HepG2 (cell line): ENCODE measurements around the gene RELL1. TPM values are rescaled to one million over a fixed set of nuclear protein-coding genes. Genes with fewer than 3 reads are reported as not detected.
A peak's percentile ranks its signal among the peaks of the same experiment; 100 is the strongest.

ENCODE experiments used
- ARID2 ChIP-seq: sonication (generic); formaldehyde crosslinking; IDR thresholded peaks from 2 replicates; pipeline ENCODE4 v1.8.1; 2022; ENCODE audit warnings: mild to moderate bottlenecking, missing genetic modification reagents, borderline replicate concordance
- FOXJ3 ChIP-seq: sonication (generic); formaldehyde crosslinking; IDR thresholded peaks from 2 replicates; pipeline ENCODE4 v1.4.0; 2020; ENCODE audit warnings: missing genetic modification reagents, mild to moderate bottlenecking, borderline replicate concordance
- HCFC1 ChIP-seq: fragments of 150-350 bp; IDR thresholded peaks from 2 replicates; pipeline ENCODE4 v1.6.1; 2014; ENCODE audit warnings: low read depth, low read length
- HMG20A ChIP-seq: IDR thresholded peaks from 2 replicates; pipeline ENCODE4 v1.6.1; 2016; ENCODE audit warnings: borderline replicate concordance
- HNF4G ChIP-seq, 2 experiments: sonication (generic) in 1 of 2; formaldehyde crosslinking in 1 of 2; IDR thresholded peaks; 2 replicates each; pipeline versions ENCODE4 v1.4.0 to v1.6.1; 2011 to 2020; ENCODE audit warnings: borderline replicate concordance in 2 of 2, low read depth in 2 of 2, mild to moderate bottlenecking in 2 of 2, low read length in 1 of 2, missing genetic modification reagents in 1 of 2, moderate library complexity in 1 of 2
- ISL2 ChIP-seq: sonication (generic); formaldehyde crosslinking; IDR thresholded peaks from 2 replicates; pipeline ENCODE4 v1.5.0; 2020; ENCODE audit warnings: missing genetic modification reagents
- JUND ChIP-seq: sonication (generic); formaldehyde crosslinking; IDR thresholded peaks from 2 replicates; pipeline ENCODE4 v1.8.0; 2022; ENCODE audit warnings: mild to moderate bottlenecking, missing genetic modification reagents
- KDM1A ChIP-seq: IDR thresholded peaks from 2 replicates; pipeline ENCODE4 v1.6.1; 2016; ENCODE audit warnings: missing compliant biosample characterization
- LCORL ChIP-seq, 2 experiments: fragments of 450-650 bp in 1 of 2; sonication (generic) in 1 of 2; formaldehyde crosslinking in 1 of 2; IDR thresholded peaks; 2 replicates each; pipeline versions ENCODE4 v1.5.0 to v1.6.1; 2017 to 2020; ENCODE audit warnings: antibody characterized with exemption in 1 of 2, missing genetic modification reagents in 1 of 2
- MAZ ChIP-seq, 2 experiments: sonication (generic) in 1 of 2; formaldehyde crosslinking in 1 of 2; IDR thresholded peaks; 2 replicates each; pipeline versions ENCODE4 v1.5.0 to v1.6.1; 2012 to 2020; ENCODE audit warnings: low read depth in 2 of 2, mild to moderate bottlenecking in 2 of 2, borderline replicate concordance in 1 of 2, improper control_type of control experiment in 1 of 2, low read length in 1 of 2, missing genetic modification reagents in 1 of 2, moderate library complexity in 1 of 2
- MEIS2 ChIP-seq: sonication (generic); formaldehyde crosslinking; IDR thresholded peaks from 2 replicates; pipeline ENCODE4 v1.9.0; 2021; ENCODE audit warnings: mild to moderate bottlenecking, missing genetic modification reagents
- MIER2 ChIP-seq: IDR thresholded peaks from 2 replicates; pipeline ENCODE4 v1.6.1; 2016; ENCODE audit warnings: missing biosample characterization, missing genetic modification reagents
- NR2F2 ChIP-seq: IDR thresholded peaks from 2 replicates; pipeline ENCODE4 v1.6.1; 2012; ENCODE audit warnings: low read depth, inconsistent platforms, borderline replicate concordance
- PCBP2 ChIP-seq: fragments of 200-400 bp; formaldehyde crosslinking; optimal IDR thresholded peaks from 2 replicates; pipeline ENCODE3; 2018; ENCODE audit warnings: low read length, low read depth; ENCODE audit not compliant: poor library complexity, severe bottlenecking
- SKI ChIP-seq: fragments of 450-650 bp; IDR thresholded peaks from one replicate; pipeline ENCODE4 v1.6.1; 2018; ENCODE audit warnings: mild to moderate bottlenecking; ENCODE audit not compliant: partially characterized antibody
- SMAD3 ChIP-seq: sonication (generic); formaldehyde crosslinking; IDR thresholded peaks from 2 replicates; pipeline ENCODE4 v1.4.0; 2020; ENCODE audit warnings: missing genetic modification reagents
- SUZ12 ChIP-seq: fragments of 150-350 bp; IDR thresholded peaks from 2 replicates; pipeline ENCODE4 v1.6.1; 2014; ENCODE audit warnings: low read depth, low read length
- THYN1 ChIP-seq: sonication (generic); formaldehyde crosslinking; IDR thresholded peaks from 2 replicates; pipeline ENCODE4 v1.8.1; 2023; ENCODE audit warnings: low read depth, mild to moderate bottlenecking, moderate library complexity, missing genetic modification reagents, borderline replicate concordance
- ZBTB20 ChIP-seq: sonication (generic); formaldehyde crosslinking; IDR thresholded peaks from 2 replicates; pipeline ENCODE4 v1.8.1; 2023; ENCODE audit warnings: missing genetic modification reagents, low read depth, mild to moderate bottlenecking, borderline replicate concordance
- ZKSCAN1 ChIP-seq: fragments of 150-350 bp; IDR thresholded peaks from 2 replicates; pipeline ENCODE4 v1.6.1; 2014; ENCODE audit warnings: low read length
- ZNF788 ChIP-seq: sonication (generic); formaldehyde crosslinking; IDR thresholded peaks from 2 replicates; pipeline ENCODE4 v1.5.0; 2020; ENCODE audit warnings: mild to moderate bottlenecking, missing genetic modification reagents, borderline replicate concordance
- polyA plus RNA-seq, 8 experiments: library from polyadenylated mRNA; depleted of rRNA in 3 of 8; stranded (reverse) in 7 of 8; unstranded in 1 of 8; fragments of >200 nt; fragmentation: Illumina TruSeq in 4 of 8; extraction: Trizol in 4 of 8; gene quantifications; 2 replicates each; pipeline versions ENCODE4 v1.2.1 to v1.2.3, GENCODE V29; 2011 to 2016; ENCODE audit warnings: low read depth in 4 of 8, missing spikeins in 1 of 8, mixed read lengths in 1 of 8; ENCODE audit not compliant: insufficient read depth in 1 of 8
- total RNA-seq, 5 experiments: library from RNA; depleted of rRNA; stranded (reverse); fragments of >200 nt; fragmentation: Illumina TruSeq; extraction: Trizol; gene quantifications; 2 replicates each; pipeline ENCODE4 v1.2.3, GENCODE V29; 2016; ENCODE audit warnings: low read depth in 1 of 5
- TF ChIP-seq, protein P1 (sequence below): sonication (generic); formaldehyde crosslinking; IDR thresholded peaks from 2 replicates; pipeline ENCODE4; 2020; ENCODE audit warnings: missing genetic modification reagents, mild to moderate bottlenecking, borderline replicate concordance
- TF ChIP-seq, protein P2 (sequence below): sonication (generic); formaldehyde crosslinking; IDR thresholded peaks from 2 replicates; pipeline ENCODE4 v1.4.0; 2020; ENCODE audit warnings: mild to moderate bottlenecking, missing genetic modification reagents, borderline replicate concordance

The RELL1 gene
- total and polyA plus RNA-seq, 2 of the 13 experiments (the other 11 are each of a cell fraction or from before 2014, with no cell fraction given), result 8.4 to 58.4 TPM

DNA sequence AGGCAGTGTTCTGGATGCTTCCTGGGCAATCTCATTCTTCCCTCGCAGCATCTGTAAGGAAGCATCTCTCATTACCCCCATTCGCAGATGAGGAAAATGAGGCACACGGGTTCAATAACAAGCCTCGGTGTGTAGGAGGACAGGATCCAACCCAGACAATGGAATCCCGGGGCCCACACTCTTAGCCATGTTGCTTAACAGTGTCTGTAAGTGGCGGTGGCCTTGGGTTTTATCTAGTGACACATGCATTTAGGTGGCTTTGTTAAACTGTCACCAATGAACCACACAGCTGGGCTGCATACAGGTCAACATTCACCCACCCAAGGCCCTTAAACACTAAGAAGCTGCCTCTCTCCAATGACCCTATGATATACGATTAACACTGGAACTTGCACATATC lies 22.6 kb downstream of the RELL1 start (continued):
- TF ChIP-seq PCBP2 (no peak), SMAD3 (CRISPR knock-in tag) (peak; percentile 70), LCORL (IDR thresholded peaks at IDR 0.05) (no peak), LCORL (CRISPR knock-in tag; IDR thresholded peaks at IDR 0.05) (peak; percentile 46; the same call in 1 of the 2 replicates), SUZ12 (no peak), ISL2 (CRISPR knock-in tag) (peak; percentile 73), HMG20A (CRISPR knock-in tag) (peak; percentile 85; the same call in 1 of the 2 replicates), HCFC1 (no peak), FOXJ3 (peak; percentile 54; the same call in 1 of the 2 replicates), MIER2 (CRISPR knock-in tag) (peak; percentile 55; the same call in 1 of the 2 replicates), ZNF788 (CRISPR knock-in tag) (peak; percentile 58; the same call in 1 of the 2 replicates), ARID2 (CRISPR knock-in tag) (no peak), ZBTB20 (0 out of 2 replicates have a peak, but pooled peaks have one; percentile 27), THYN1 (no peak), NR2F2 (peak; percentile 60; the same call in 1 of the 2 replicates), MEIS2 (CRISPR knock-in tag) (peak; percentile 45; the same call in 1 of the 2 replicates), JUND (CRISPR knock-in tag) (peak; percentile 64; the same call in 1 of the 2 replicates), SKI (peak; percentile 95), MAZ (IDR thresholded peaks at IDR 0.05; ENCODE audit: borderline replicate concordance, low read depth, low read length) (no peak), MAZ (CRISPR knock-in tag; IDR thresholded peaks at IDR 0.05; ENCODE audit: low read depth) (no peak), HNF4G (IDR thresholded peaks at IDR 0.05; ENCODE audit: borderline replicate concordance, low read depth, low read length) (no peak), HNF4G (CRISPR knock-in tag; IDR thresholded peaks at IDR 0.05; ENCODE audit: borderline replicate concordance, low read depth) (no peak), KDM1A (CRISPR knock-in tag) (peak; percentile 88), ZKSCAN1 (no peak)
- TF ChIP-seq, protein P1, sequence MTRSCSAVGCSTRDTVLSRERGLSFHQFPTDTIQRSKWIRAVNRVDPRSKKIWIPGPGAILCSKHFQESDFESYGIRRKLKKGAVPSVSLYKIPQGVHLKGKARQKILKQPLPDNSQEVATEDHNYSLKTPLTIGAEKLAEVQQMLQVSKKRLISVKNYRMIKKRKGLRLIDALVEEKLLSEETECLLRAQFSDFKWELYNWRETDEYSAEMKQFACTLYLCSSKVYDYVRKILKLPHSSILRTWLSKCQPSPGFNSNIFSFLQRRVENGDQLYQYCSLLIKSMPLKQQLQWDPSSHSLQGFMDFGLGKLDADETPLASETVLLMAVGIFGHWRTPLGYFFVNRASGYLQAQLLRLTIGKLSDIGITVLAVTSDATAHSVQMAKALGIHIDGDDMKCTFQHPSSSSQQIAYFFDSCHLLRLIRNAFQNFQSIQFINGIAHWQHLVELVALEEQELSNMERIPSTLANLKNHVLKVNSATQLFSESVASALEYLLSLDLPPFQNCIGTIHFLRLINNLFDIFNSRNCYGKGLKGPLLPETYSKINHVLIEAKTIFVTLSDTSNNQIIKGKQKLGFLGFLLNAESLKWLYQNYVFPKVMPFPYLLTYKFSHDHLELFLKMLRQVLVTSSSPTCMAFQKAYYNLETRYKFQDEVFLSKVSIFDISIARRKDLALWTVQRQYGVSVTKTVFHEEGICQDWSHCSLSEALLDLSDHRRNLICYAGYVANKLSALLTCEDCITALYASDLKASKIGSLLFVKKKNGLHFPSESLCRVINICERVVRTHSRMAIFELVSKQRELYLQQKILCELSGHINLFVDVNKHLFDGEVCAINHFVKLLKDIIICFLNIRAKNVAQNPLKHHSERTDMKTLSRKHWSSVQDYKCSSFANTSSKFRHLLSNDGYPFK (CRISPR knock-in tag), result no peak
- TF ChIP-seq, protein P2, sequence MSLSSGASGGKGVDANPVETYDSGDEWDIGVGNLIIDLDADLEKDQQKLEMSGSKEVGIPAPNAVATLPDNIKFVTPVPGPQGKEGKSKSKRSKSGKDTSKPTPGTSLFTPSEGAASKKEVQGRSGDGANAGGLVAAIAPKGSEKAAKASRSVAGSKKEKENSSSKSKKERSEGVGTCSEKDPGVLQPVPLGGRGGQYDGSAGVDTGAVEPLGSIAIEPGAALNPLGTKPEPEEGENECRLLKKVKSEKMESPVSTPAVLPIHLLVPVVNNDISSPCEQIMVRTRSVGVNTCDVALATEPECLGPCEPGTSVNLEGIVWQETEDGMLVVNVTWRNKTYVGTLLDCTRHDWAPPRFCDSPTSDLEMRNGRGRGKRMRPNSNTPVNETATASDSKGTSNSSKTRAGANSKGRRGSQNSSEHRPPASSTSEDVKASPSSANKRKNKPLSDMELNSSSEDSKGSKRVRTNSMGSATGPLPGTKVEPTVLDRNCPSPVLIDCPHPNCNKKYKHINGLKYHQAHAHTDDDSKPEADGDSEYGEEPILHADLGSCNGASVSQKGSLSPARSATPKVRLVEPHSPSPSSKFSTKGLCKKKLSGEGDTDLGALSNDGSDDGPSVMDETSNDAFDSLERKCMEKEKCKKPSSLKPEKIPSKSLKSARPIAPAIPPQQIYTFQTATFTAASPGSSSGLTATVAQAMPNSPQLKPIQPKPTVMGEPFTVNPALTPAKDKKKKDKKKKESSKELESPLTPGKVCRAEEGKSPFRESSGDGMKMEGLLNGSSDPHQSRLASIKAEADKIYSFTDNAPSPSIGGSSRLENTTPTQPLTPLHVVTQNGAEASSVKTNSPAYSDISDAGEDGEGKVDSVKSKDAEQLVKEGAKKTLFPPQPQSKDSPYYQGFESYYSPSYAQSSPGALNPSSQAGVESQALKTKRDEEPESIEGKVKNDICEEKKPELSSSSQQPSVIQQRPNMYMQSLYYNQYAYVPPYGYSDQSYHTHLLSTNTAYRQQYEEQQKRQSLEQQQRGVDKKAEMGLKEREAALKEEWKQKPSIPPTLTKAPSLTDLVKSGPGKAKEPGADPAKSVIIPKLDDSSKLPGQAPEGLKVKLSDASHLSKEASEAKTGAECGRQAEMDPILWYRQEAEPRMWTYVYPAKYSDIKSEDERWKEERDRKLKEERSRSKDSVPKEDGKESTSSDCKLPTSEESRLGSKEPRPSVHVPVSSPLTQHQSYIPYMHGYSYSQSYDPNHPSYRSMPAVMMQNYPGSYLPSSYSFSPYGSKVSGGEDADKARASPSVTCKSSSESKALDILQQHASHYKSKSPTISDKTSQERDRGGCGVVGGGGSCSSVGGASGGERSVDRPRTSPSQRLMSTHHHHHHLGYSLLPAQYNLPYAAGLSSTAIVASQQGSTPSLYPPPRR (CRISPR knock-in tag), result peak; percentile 47; the same call in 1 of the 2 replicates
